Pancreas (tissue), 10 donors: ENCODE measurements around the gene KIF2A. TPM values are rescaled to one million over a fixed set of nuclear protein-coding genes. Genes with fewer than 3 reads are reported as not detected.

Experiments
- ATAC-seq, 4 donors: fragments of 200-7000 bp; cut with Tn5 transposase; one replicate each; pipeline versions ENCODE4 v1.8.0 to v1.9.1; 2020; ENCODE audit warnings: mild to moderate bottlenecking in 4 of 4, moderate library complexity in 4 of 4
- DNase-seq, 6 donors: peaks; one replicate each; pipeline ENCODE4 v3.0.0-alpha.2; 2020
- FAIRE-seq: peaks from 2 replicates; lab custom pipeline; 2012; peaks lifted over from hg19 to GRCh38; lab: Jason Lieb, UNC
- H3K27ac ChIP-seq, 4 donors: fragments of 200-600 bp; sonication (generic); 1 replicate in 3 of 4; 2 replicates in 1 of 4; pipeline versions ENCODE4 v1.5.0 to v1.8.0; 2020
- H3K27me3 ChIP-seq, 4 donors: fragments of 200-600 bp; one replicate each; pipeline ENCODE4 v1.8.0; 2021
- H3K36me3 ChIP-seq, 3 donors: fragments of 200-600 bp; sonication (generic) in 1 of 3; one replicate each; pipeline versions ENCODE4 v1.5.0 to v1.8.0; 2020 to 2021
- H3K4me1 ChIP-seq, 3 donors: fragments of 200-600 bp; one replicate each; pipeline ENCODE4 v1.8.0; 2021
- H3K4me3 ChIP-seq, 4 donors: fragments of 200-600 bp; sonication (generic) in 2 of 4; one replicate each; pipeline versions ENCODE4 v1.5.0 to v1.8.0; 2020 to 2021
- H3K9me3 ChIP-seq, 4 donors: fragments of 200-600 bp; one replicate each; pipeline ENCODE4 v1.8.0; 2021
- CTCF ChIP-seq, 4 donors: fragments of 200-600 bp; sonication (generic) in 3 of 4; IDR thresholded peaks; one replicate each; pipeline versions ENCODE4 v1.5.0 to v1.8.0; 2021; ENCODE audit warnings: antibody characterized with exemption in 4 of 4
- WGBS, 2 donors: extraction: QIAGEN DNeasy Blood & Tissue Kit; methylation state at CpG; one replicate each; pipeline ENCODE4 v1.1.7; 2013; 5-methylcytosine and 5-hydroxymethylcytosine counted together
- intact Hi-C, 3 donors: fragments of 100-400 bp; cut with DNase I; formaldehyde crosslinking; loops; one replicate each; pipeline versions ENCODE4 v1.11.1 to v1.14.2; 2022
- polyA plus RNA-seq, 2 donors: library from polyadenylated mRNA; stranded (reverse); fragments of 200-250 nt; gene quantifications; one replicate each; pipeline ENCODE4 v1.2.3, GENCODE V29; 2013
- total RNA-seq, 6 donors: library from RNA; stranded (reverse); fragmentation: NEBNext Ultra II Directional in 4 of 6; extraction: Animal tissue kit (Norgen Biotek cat#: 25700) in 4 of 6; gene quantifications; one replicate each; pipeline versions ENCODE4 v1.2.1 to v1.2.4, GENCODE V29; 2021 to 2023
- donor health status: healthy with polysubstance abuse.
- donor health status: DM: no; HTN: no; CAD: no; lungs with moderate emphysema.
- donor health status: DM: no; HTN: no; CAD: no.
- donor health status: control.
- donor health status: control.
- donor health status: Bipolar disorder and iron deficiency.
- donor health status: DM: yes; HTN: yes; CAD: no.
- donor health status: DM: no; HTN: no; CAD: no.
- donor health status: DM: no; HTN: no; CAD: no.
- donor health status: DM: yes; HTN: yes; CAD: no.

KIF2A gene
- total and polyA plus RNA-seq, 8 donors: 3.7 to 24.5 (median 14.4) TPM

GRCh38 chr5:62328772-62329491, 22.9 kb downstream of the KIF2A start:
- no peak for DNase-seq
- no peak for FAIRE-seq
- ATAC-seq: no peak
- no peaks in the 10 kb centered on the region for H3K4me1 ChIP-seq
- H3K36me3 ChIP-seq: no peaks in the 10 kb centered on the region
- no peak for TF ChIP-seq CTCF (IDR thresholded peaks at IDR 0.05)
- no peak overlapping the region for H3K4me3 ChIP-seq
- H3K27me3 ChIP-seq: no peaks in the 10 kb centered on the region
- WGBS, 2 donors: 83 to 90% methylated on average over 7 of the region's 7 CpGs
- no peaks in the 10 kb centered on the region for H3K9me3 ChIP-seq
- intact Hi-C loops: no loop called here
- no peak overlapping the region for H3K27ac ChIP-seq

- TF ChIP-seq CTCF (IDR thresholded peaks at IDR 0.05): no peak
- Histone ChIP-seq H3K36me3 (no peaks in the 10 kb centered on the region), H3K27me3 (no peaks in the 10 kb centered on the region), H3K9me3 (no peaks in the 10 kb centered on the region), H3K4me3 (no peak overlapping the region), H3K27ac (no peak overlapping the region), H3K4me1 (no peaks in the 10 kb centered on the region)
- FAIRE-seq: peak; percentile 43
- 94 to 98% methylated on average over 1 of the region's 1 CpG for WGBS, 2 donors
- no peak for ATAC-seq
- intact Hi-C loops: no loop called here
- DNase-seq: no peak
These were observed 24.3 kb downstream of the KIF2A start for GRCh38 chr5:62330302-62330701.

- Histone ChIP-seq H3K4me1 (no peaks in the 10 kb centered on the region), H3K27ac (no peak overlapping the region), H3K9me3 (no peaks in the 10 kb centered on the region), H3K36me3 (no peaks in the 10 kb centered on the region), H3K27me3 (no peaks in the 10 kb centered on the region), H3K4me3 (no peak overlapping the region)
- FAIRE-seq (no peak), ATAC-seq (no peak), DNase-seq (no peak)
- no peak for TF ChIP-seq CTCF (IDR thresholded peaks at IDR 0.05)
- intact Hi-C loops: no loop called here
These were observed 25.9 kb downstream of the KIF2A start for GRCh38 chr5:62331921-62332320.

- TF ChIP-seq CTCF (IDR thresholded peaks at IDR 0.05): no peak
- FAIRE-seq: no peak
- 90 to 96% methylated on average over 8 of the region's 8 CpGs for WGBS, 2 donors
- no peak for ATAC-seq
- H3K9me3 ChIP-seq: no peaks in the 10 kb centered on the region
- no peaks in the 10 kb centered on the region for H3K4me1 ChIP-seq
- DNase-seq: no peak
- H3K27ac ChIP-seq: no peak overlapping the region
- no peaks in the 10 kb centered on the region for H3K27me3 ChIP-seq
- H3K4me3 ChIP-seq: no peak overlapping the region
- intact Hi-C loops: no loop called here
- no peaks in the 10 kb centered on the region for H3K36me3 ChIP-seq
These were observed 27.3 kb downstream of the KIF2A start for GRCh38 chr5:62333250-62333794.

GRCh38 chr5:62334082-62334481, 28.1 kb downstream of the KIF2A start:
- FAIRE-seq: no peak
- 94% methylated on average over 2 of the region's 2 CpGs for WGBS, 2 donors
- no peaks in the 10 kb centered on the region for H3K27me3 ChIP-seq
- H3K9me3 ChIP-seq: no peaks in the 10 kb centered on the region
- TF ChIP-seq CTCF (IDR thresholded peaks at IDR 0.05): no peak
- no peak for ATAC-seq
- no peak overlapping the region for H3K4me3 ChIP-seq
- intact Hi-C loops: no loop called here
- H3K36me3 ChIP-seq: no peaks in the 10 kb centered on the region
- no peaks in the 10 kb centered on the region for H3K4me1 ChIP-seq
- no peak overlapping the region for H3K27ac ChIP-seq
- DNase-seq: no peak
